NCI-H1105 (cell line): Measurements from ENCODE around the gene CABP2.
A peak's percentile ranks its signal among the peaks of the same experiment; 100 is the strongest.

ENCODE experiments used
- DNase-seq: peaks from one replicate; lab custom pipeline; 2025; lab: John Stamatoyannopoulos, UW

The CABP2 gene

GRCh38 chr11:67507864-67508485, 15.3 kb downstream of the CABP2 start, which contains the start of gene CDK2AP2:
CDK2AP2 (minus strand) TSS chr11:67508162; CDS start chr11:67508082, 80 bp downstream.
- peak; percentile 99 for DNase-seq

GRCh38 chr11:67507242-67507863, 15.9 kb downstream of the CABP2 start:
- no peak for DNase-seq

- no peak for DNase-seq
Observed at GRCh38 chr11:67506426-67507051, 16.7 kb downstream of the CABP2 start.

GRCh38 chr11:67505605-67506396, 17.4 kb downstream of the CABP2 start:
- peak; percentile 85 for DNase-seq

- peak; percentile 27 for DNase-seq
Observed at GRCh38 chr11:67504950-67505581, 18.2 kb downstream of the CABP2 start, which contains the start of gene PITPNM1. PITPNM1 (minus strand) TSS chr11:67505363; CDS start chr11:67504180, 1,183 bp downstream.

GRCh38 chr11:67504005-67504949, 19.0 kb downstream of the CABP2 start:
- peak; percentile 13 for DNase-seq

GRCh38 chr11:67503119-67504004, 19.9 kb downstream of the CABP2 start:
- DNase-seq: no peak

- no peak for DNase-seq
Observed at GRCh38 chr11:67502328-67502979, 20.8 kb downstream of the CABP2 start.

GRCh38 chr11:67501854-67502253, 21.4 kb downstream of the CABP2 start:
- DNase-seq: no peak

GRCh38 chr11:67500831-67501715, 22.2 kb downstream of the CABP2 start:
- no peak for DNase-seq

GRCh38 chr11:67500484-67500821, 22.8 kb downstream of the CABP2 start:
- no peak for DNase-seq

GRCh38 chr11:67499808-67500483, 23.3 kb downstream of the CABP2 start:
- DNase-seq: no peak

GRCh38 chr11:67498544-67498972, 24.7 kb downstream of the CABP2 start:
- no peak for DNase-seq

- no peak for DNase-seq
Observed at GRCh38 chr11:67497656-67498291, 25.5 kb downstream of the CABP2 start.

GRCh38 chr11:67496113-67496512, 27.1 kb downstream of the CABP2 start:
- DNase-seq: no peak

GRCh38 chr11:67495234-67496005, 27.8 kb downstream of the CABP2 start:
- no peak for DNase-seq
